Hypothalamus (tissue), 51 donors: ENCODE measurements around the gene SH3TC1.

Experiments
- DNase-seq, 51 donors: peaks; one replicate each; lab custom pipeline; 2025; lab: John Stamatoyannopoulos, UW

SH3TC1 gene

GRCh38 chr4:8225706-8226443 is 26.8 kb downstream of the SH3TC1 start:
- no peak for DNase-seq

GRCh38 chr4:8227201-8227770 is 28.2 kb downstream of the SH3TC1 start:
- DNase-seq = peak in 3 of 51 donors; percentile 18 to 30 (median 19)

- no peak for DNase-seq
These were observed 28.8 kb downstream of the SH3TC1 start for GRCh38 chr4:8227771-8228318.

GRCh38 chr4:8228319-8229250 is 29.5 kb downstream of the SH3TC1 start:
- DNase-seq = peak in 40 of 51 donors; percentile 7 to 87 (median 60)

- DNase-seq = no peak
These were observed 30.4 kb downstream of the SH3TC1 start for GRCh38 chr4:8229331-8229975.

GRCh38 chr4:8230033-8230432 is 30.9 kb downstream of the SH3TC1 start:
- no peak for DNase-seq

- no peak for DNase-seq
These were observed 31.8 kb downstream of the SH3TC1 start for GRCh38 chr4:8230891-8231290.

- DNase-seq = no peak
These were observed 32.5 kb downstream of the SH3TC1 start for GRCh38 chr4:8231551-8232049.

- no peak for DNase-seq
These were observed 33.7 kb downstream of the SH3TC1 start for GRCh38 chr4:8232748-8233147.

GRCh38 chr4:8233672-8234484 is 34.8 kb downstream of the SH3TC1 start:
- no peak for DNase-seq

GRCh38 chr4:8234715-8235114 is 35.6 kb downstream of the SH3TC1 start:
- DNase-seq = no peak

GRCh38 chr4:8235224-8235623 is 36.1 kb downstream of the SH3TC1 start:
- no peak for DNase-seq

- DNase-seq = no peak
These were observed 36.6 kb downstream of the SH3TC1 start for GRCh38 chr4:8235686-8236085.

- DNase-seq = no peak
These were observed 37.2 kb downstream of the SH3TC1 start for GRCh38 chr4:8236106-8236919.

GRCh38 chr4:8236920-8237195 is 37.8 kb downstream of the SH3TC1 start:
- no peak for DNase-seq

GRCh38 chr4:8237256-8237989 is 38.3 kb downstream of the SH3TC1 start:
- no peak for DNase-seq

GRCh38 chr4:8238036-8238511 is 39.0 kb downstream of the SH3TC1 start:
- DNase-seq = no peak

- no peak for DNase-seq
These were observed 39.5 kb downstream of the SH3TC1 start for GRCh38 chr4:8238515-8239053.
